M059J (cell line): ENCODE measurements around the gene NSUN6. TPM values are rescaled to one million over a fixed set of nuclear protein-coding genes. Genes with fewer than 3 reads are reported as not detected.

ENCODE experiments used
- DNase-seq: peaks from one replicate; pipeline ENCODE4 v3.0.0-alpha.2; 2012; ENCODE audit warnings: low read depth
- total RNA-seq: library from RNA; depleted of rRNA; stranded (reverse); fragments of >200 nt; shearing (Covaris generic); gene quantifications from 2 replicates; pipeline ENCODE4 v1.2.3, GENCODE V29; 2014

NSUN6 gene
- total RNA-seq, 1 experiment from 2014 or later, result 5.7 TPM

- no peak for DNase-seq
Observed at GRCh38 chr10:18561861-18562551, 89.4 kb downstream of the NSUN6 start.

- DNase-seq, result no peak
Observed at GRCh38 chr10:18557960-18558359, 93.4 kb downstream of the NSUN6 start.

DNA sequence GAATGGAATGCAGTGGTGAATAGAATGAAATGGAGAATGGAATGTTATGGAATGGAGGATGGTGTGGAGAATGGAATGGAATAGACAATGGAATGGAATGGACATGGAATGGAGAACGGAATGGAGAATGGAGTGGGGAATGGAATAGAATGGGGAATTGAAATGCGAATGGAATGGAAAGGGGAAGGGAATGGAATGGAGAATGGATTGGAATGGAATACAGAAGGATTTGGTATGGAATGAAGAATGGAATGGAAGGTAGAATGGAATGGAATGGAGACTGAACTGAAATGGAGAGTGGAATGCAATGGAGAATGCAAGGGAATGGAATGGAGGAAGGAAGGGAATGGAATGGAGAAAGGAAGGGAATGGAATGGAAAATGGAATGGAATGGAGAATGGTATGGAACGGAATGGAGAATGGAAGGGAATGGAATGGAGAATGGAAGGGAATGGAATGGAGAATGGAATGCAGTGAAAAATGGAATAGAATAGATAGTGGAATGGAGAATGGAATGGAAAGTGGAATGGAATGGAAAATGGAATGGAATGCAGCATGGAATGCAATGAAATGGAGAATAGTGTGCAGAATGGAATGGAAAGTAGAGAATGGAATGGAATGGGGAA, 94.8 kb downstream of the NSUN6 start:
- DNase-seq, result no peak

DNA sequence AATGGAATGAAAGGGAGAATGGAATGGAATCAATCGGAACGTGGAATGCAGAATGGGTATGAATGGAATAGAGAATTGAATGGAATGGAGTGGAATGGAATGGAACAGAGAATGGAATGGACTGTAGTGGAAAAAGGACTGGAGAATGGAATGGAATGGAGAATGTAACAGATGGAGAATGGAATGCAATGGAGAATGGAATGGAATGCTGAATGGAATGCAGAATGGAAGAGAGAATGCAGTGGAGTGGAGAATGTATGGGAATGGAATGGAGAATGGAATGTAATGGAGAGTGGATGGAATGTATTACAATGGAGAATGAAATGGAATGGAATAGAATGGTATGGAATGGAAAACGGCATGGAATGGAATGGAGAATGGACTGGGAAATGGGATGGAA, 96.9 kb downstream of the NSUN6 start:
- DNase-seq, result no peak

DNA sequence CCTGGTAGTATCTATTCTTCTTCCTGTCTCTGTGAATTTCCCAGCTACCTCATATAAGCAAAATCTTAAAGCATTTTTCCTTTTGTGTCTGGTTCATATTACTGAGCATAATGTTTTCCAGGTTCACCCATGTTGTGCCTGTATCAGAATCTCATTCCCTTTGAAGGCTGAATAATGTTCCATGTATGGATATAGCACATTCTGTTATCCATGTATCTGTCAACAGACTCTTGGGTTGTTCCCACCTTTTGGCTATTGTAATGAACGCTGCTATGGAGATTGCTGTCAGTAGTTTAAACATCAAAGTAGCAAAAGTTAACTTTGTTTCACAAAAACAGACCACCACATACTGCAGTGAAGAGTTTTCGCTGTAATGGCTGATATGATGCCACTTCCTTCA, 99.9 kb downstream of the NSUN6 start:
- DNase-seq, result no peak

GRCh38 chr10:18549105-18549504, 102.3 kb downstream of the NSUN6 start:
- DNase-seq, result no peak

DNA sequence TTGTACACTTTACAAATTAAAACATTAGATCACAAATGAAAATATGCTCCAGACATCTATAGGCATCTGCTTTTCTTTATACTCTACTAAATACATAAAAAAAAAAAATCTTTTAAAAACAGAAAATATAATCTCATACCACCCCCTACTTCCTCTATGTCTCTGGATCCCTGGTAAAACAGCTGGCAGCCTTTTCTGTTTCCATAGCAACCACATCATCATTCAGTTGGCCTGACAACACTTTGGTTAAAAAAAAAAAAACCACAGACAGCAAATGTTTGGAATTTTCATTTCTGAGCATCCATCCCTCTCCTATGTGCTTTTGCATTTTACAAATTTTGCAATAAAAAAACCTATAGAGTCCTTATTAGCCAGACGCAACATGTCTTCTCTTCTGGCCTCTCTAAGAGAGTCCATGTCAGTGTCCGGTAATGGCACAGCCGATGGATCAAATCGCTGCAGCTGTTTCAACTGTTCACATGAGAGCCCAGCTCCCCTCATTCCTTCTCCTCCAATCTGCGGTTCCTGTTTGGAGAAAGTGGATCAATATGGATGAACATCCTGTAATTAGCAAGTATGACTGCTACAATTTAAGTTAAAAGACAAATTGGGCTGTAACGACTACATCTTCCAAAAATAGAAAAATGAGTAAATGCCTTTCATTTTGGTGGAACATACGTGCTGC, 105.6 kb downstream of the NSUN6 start:
- peak; percentile 12 for DNase-seq

DNA sequence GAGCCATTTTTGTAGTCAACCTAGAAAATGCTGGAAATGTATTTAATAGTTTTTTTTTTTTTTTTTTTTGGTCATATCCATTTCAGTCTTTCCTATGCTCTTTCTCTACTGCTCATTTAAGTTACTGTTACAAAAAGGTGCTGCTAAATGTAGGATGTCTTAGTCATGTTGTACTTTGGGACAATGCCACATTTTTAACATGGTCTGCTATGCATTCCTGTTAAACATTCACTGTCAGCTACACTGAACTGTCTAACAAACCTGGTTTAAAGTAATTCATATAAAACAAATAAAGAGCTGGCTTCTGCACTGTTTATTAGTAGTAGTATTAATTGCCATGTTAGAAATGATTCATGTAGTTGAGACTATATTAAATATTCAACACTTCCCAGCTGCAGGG, 108.6 kb downstream of the NSUN6 start:
- peak; percentile 18 for DNase-seq

GRCh38 chr10:18540195-18540594, 111.2 kb downstream of the NSUN6 start:
- no peak for DNase-seq

DNA sequence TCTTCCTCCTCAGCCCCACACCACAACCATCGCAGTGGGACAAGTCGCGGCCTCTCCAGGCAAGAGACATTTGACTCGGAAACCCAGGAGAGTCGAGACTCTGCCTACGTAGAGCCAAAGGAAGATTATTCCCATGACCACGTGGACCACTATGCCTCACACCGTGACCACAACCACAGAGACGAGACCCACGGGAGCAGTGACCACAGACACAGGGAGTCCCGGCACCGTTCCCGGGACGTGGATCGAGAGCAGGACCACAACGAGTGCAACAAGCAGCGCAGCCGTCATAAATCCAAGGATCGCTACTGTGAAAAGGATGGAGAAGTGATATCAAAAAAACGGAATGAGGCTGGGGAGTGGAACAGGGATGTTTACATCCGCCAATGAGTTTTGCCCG, 112.1 kb downstream of the NSUN6 start:
- no peak for DNase-seq

DNA sequence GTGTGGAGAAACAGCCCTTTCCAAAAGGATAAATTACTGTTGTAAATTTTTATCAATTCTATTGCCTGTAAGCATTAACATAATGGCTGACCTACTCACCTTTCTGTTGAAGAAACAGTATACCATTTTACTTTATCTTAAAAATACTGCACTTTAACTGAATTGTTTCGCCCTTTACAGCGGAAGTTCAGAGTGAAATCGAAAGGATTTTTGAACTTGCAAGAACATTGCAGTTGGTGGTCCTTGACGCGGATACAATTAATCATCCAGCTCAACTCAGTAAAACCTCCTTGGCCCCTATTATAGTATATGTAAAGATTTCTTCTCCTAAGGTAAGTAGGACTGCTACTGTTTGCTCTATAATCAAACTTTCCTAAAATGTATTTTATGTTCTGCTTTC, 117.5 kb downstream of the NSUN6 start:
- no peak for DNase-seq

GRCh38 chr10:18532881-18533535, 118.4 kb downstream of the NSUN6 start:
- no peak for DNase-seq

GRCh38 chr10:18528292-18528691, 123.1 kb downstream of the NSUN6 start:
- no peak for DNase-seq

GRCh38 chr10:18527687-18528086, 123.7 kb downstream of the NSUN6 start:
- DNase-seq, result no peak

- no peak for DNase-seq
Observed at GRCh38 chr10:18523858-18524257, 127.5 kb downstream of the NSUN6 start.

- DNase-seq, result no peak
Observed at GRCh38 chr10:18523025-18523424, 128.4 kb downstream of the NSUN6 start.

- DNase-seq, result no peak
Observed at GRCh38 chr10:18516851-18517250, 134.5 kb downstream of the NSUN6 start.

GRCh38 chr10:18514537-18514936, 136.8 kb downstream of the NSUN6 start:
- DNase-seq, result no peak

DNA sequence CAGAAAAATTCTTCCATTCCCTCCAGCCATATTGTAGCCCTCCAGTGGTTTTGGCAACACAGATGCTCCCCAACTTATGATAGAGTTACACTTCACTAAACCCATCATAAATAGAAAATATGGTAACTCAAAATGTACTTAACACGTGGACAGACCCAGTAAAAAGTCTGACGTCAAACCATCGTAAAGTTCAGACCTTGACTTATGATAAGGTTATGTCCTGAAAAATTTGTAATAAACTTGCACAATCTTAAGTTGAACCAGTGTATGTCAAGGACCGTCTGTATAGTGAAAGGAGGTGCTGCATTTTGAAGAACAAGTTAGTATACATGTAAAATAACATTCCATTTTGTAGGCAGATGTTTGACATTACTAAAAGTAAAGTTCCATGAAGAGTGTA, 142.8 kb downstream of the NSUN6 start:
- no peak for DNase-seq

DNA sequence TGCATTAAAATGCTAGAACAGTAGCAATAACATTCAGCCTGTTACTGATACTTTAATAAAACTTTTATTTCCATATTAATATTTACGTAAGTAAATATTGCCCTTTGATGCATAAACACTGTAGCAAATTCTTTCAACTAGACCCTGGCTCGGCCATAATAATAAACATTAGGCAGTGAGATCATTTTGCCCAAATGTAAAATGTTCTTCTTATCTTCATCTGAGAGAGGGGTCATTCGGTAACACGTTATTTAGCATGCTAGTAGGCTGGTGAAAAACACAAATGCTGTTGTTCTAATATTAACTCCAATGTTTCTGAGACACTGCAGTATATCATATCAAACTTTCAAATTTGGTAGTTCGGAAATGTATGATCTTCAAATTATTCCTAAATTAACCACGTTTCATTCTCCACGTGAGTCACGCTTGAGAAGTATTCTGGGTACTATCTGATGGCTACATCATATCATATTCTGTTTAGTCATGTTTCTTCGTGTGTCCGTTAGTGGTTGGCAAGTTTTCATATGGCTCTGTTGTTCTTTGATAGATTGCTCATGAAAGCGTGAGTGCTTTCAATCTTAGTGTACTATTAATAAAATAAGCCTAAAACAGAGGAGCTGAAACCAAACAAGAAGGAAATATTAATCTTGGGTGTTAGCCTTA, 145.8 kb downstream of the NSUN6 start:
- DNase-seq, result no peak

- no peak for DNase-seq
Observed at GRCh38 chr10:18504161-18504560, 147.2 kb downstream of the NSUN6 start.

- DNase-seq, result no peak
Observed at GRCh38 chr10:18501629-18502028, 149.8 kb downstream of the NSUN6 start.
